Body of pancreas (tissue), 4 donors: Measurements from ENCODE around the gene ATG7.

Experiments
- CTCF ChIP-seq, 7 experiments: fragments of 450-650 bp in 4 of 7; fragments of 200-600 bp in 3 of 7; sonication (generic) in 3 of 7; IDR thresholded peaks; one replicate each; pipeline ENCODE4 v1.5.1; 2016 to 2019; ENCODE audit warnings: antibody characterized with exemption in 7 of 7
- POLR2A ChIP-seq, 3 donors: fragments of 450-650 bp; IDR thresholded peaks; one replicate each; pipeline ENCODE4 v1.6.1; 2016; ENCODE audit warnings: antibody characterized with exemption in 3 of 3, mild to moderate bottlenecking in 2 of 3

GRCh38 chr3:11558411-11558903 is 286.3 kb downstream of the ATG7 start:
- TF ChIP-seq POLR2A (IDR thresholded peaks at IDR 0.05), result no peak
- TF ChIP-seq CTCF (IDR thresholded peaks at IDR 0.05), result no peak
